HG03095 (cell line): ENCODE measurements around the gene FAM83E.

Source experiments
- ATAC-seq: cut with Tn5 transposase; IDR thresholded peaks from one replicate; pipeline ENCODE4 v1.9.1; 2021; ENCODE audit warnings: moderate library complexity; ENCODE audit not compliant: unreplicated experiment

Gene FAM83E

GRCh38 chr19:48629599-48630295, 14.9 kb upstream of the FAM83E start:
- no peak for ATAC-seq

GRCh38 chr19:48629297-48629598, 14.4 kb upstream of the FAM83E start:
- no peak for ATAC-seq

GRCh38 chr19:48628486-48629296, 13.8 kb upstream of the FAM83E start:
- ATAC-seq: no peak

GRCh38 chr19:48627865-48628314, 13.0 kb upstream of the FAM83E start:
- ATAC-seq: no peak

GRCh38 chr19:48627201-48627864, 12.5 kb upstream of the FAM83E start:
- no peak for ATAC-seq

GRCh38 chr19:48625891-48626327, 11.0 kb upstream of the FAM83E start:
- no peak for ATAC-seq

- ATAC-seq: no peak
Observed at GRCh38 chr19:48624791-48625723, 10.2 kb upstream of the FAM83E start.

- ATAC-seq: peak; percentile 46
Observed at GRCh38 chr19:48624067-48624594, 9.3 kb upstream of the FAM83E start.

GRCh38 chr19:48623556-48624066, 8.7 kb upstream of the FAM83E start:
- no peak for ATAC-seq

GRCh38 chr19:48619692-48620585, 5.1 kb upstream of the FAM83E start:
- no peak for ATAC-seq

GRCh38 chr19:48618916-48619691, 4.2 kb upstream of the FAM83E start, which contains the start of the genes RPL18 and SPHK2:
RPL18 (minus strand) TSS chr19:48619178; CDS start chr19:48619143, 35 bp downstream.
SPHK2 (plus strand) TSS chr19:48619506; CDS start chr19:48620515, 1,009 bp downstream.
- ATAC-seq: peak; percentile 77

GRCh38 chr19:48618278-48618915, 3.5 kb upstream of the FAM83E start:
- ATAC-seq: no peak

- no peak for ATAC-seq
Observed at GRCh38 chr19:48617146-48617937, 2.5 kb upstream of the FAM83E start.

- no peak for ATAC-seq
Observed at GRCh38 chr19:48616491-48617056, 1.7 kb upstream of the FAM83E start.

GRCh38 chr19:48616041-48616436, 1.2 kb upstream of the FAM83E start:
- no peak for ATAC-seq

- ATAC-seq: no peak
Observed at GRCh38 chr19:48615231-48616040, 560 bp upstream of the FAM83E start.
